Fibroblast of upper back skin (primary cell): ENCODE data around the gene TLX2.

Source experiments
- DNase-seq: peaks from one replicate; pipeline ENCODE4 v3.0.0-alpha.2; 2013

The TLX2 gene

DNA sequence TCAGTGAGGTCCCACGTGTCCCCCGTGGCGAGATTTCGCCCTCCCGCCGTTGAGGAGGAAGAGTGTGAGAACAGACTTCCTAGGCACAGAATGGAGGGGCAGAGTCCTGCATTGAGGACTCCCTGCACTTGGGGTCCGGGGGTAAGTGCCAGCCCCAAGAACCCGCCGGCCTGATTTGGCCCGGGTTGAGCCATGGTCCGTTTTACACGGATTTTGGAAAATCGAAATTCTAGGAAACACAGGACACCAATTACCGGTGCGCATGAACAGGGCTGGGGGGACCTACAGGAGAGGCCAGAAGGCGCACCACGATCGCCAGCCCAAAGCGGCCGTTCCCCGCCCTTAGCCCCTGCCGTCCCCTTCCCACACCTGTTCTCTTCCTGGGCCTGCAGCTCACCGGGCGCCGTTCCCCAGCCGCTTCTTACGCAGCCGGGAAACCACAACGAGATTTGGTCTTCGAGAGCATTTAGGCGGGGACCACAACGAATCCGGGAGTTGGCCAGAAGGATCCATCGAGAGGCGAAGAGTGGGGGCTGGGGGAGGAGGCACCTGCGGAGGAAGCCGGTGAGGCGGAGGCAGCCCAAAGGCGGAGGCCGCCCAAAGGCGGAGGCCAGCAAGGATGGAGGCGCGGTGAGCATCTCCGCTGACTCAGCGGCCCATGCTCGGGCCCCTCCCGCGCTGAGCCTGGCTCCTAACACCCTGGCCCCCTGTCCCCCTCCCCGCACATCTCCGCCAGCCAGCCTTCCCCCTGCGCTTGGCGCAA, 464 bp upstream of the TLX2 start:
- no peak for DNase-seq

DNA sequence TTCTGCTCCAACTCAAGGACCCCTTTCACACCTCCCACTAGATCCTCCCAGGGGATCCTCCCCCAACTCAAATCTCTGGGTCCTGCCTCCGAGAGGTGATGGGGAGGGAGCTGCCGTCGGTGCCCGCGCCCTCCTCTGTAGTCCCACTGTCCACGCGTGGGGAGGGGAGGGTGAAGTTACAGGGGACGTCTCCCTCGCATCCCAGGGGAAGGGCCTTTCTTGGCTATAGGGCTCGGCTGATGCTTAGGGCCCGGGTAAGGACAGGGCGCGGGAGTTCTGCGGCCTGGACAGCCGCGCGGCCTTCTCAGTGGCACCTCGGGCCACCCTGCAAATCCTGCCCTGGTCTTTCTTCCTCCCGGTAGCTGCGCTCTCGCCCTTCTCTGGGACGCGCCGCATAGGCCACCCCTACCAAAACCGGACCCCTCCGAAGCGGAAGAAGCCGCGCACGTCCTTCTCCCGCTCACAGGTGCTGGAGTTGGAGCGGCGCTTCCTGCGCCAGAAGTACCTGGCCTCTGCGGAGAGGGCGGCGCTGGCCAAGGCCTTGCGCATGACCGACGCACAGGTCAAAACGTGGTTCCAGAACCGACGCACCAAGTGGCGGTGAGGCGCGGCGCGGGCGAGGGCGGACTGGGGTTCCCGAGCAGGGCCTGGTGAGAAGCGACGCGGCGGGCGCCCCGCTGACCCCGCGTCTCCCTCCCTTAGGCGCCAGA, 1.2 kb downstream of the TLX2 start:
- no peak for DNase-seq

DNA sequence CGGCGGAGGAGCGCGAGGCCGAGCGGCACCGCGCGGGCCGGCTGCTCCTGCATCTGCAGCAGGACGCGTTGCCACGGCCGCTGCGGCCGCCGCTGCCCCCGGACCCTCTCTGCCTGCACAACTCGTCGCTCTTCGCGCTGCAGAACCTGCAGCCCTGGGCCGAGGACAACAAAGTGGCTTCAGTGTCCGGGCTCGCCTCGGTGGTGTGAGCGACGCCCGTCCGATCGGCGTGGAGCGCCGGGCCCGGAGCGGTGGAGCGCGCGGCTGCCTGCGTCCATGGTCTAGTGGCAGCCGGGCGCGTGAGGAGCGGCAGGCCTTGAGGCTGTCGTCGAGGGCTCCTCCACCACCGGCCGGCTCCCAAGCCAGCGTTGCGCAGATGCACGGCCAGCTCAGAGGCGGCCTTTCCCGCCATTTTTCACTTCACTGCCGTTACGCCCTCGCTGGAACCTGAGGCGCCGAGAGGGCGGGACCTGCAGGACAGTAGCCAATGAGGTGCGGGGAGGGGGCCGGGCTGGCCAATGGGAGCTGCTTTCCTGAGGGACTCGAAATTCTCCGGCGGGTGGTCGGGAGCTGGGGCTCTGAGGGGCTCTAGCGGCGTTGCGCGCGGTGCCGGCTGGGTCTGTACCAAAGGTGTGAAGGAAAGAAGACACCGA, 1.9 kb downstream of the TLX2 start:
- peak; percentile 49 for DNase-seq

DNA sequence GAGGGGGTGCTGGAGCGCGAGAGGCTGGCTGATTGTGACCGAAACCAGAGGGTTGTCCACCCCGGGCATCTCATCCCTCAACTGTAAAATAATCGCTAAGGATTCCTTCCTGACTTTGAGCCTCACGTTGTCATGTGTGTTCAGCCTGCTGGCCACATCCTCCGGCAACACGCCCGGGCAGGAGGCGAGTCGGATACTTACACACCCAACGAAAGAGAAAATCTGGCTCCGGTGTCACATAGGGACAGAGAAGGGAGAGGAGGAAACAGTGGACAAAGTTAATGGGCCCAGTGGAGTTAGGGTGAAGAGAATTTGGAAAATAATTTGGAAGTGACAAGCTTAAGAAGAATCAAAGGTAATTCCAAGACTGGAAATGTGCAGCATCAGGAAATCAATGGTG, 2.4 kb downstream of the TLX2 start:
- no peak for DNase-seq

DNA sequence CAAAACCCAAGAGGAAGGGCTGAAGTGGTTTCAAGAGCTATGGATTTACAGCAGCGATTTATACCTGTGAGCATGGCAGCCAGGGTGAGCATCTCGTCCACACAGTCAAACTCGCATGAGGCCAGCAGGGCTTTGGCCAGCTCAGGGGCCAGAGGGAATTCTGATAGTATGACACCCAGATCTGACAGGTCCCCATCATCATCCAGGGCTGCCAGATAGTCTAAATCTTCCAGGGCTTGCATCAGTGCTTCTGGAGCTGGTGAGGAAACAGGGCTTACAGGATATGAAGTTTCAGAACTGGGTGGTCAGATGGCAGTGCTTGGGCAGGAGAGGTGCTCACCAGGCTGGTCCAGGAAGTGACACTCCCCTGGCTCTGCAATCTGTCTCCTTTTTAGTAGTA, 8.3 kb downstream of the TLX2 start:
- DNase-seq = no peak

DNA sequence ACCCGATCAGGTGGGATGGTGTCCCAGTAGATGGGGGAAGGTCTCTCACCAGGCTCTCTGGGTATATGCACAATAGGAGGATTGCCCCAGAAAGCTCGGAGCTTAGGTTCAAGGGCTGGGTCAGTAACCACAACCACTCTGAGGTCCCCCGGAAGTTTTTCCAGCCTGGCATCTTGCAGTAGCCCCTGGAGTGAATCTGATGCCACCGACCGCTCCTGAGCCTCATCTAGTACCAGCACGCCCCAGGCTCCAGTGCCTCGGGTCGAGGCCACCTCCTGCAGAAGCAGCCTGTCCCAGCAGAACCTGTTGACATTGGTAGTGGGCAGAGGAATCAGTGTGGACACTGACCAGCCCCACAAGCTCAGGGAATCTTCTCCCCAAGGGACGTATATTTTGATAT, 9.8 kb downstream of the TLX2 start:
- DNase-seq = no peak

DNA sequence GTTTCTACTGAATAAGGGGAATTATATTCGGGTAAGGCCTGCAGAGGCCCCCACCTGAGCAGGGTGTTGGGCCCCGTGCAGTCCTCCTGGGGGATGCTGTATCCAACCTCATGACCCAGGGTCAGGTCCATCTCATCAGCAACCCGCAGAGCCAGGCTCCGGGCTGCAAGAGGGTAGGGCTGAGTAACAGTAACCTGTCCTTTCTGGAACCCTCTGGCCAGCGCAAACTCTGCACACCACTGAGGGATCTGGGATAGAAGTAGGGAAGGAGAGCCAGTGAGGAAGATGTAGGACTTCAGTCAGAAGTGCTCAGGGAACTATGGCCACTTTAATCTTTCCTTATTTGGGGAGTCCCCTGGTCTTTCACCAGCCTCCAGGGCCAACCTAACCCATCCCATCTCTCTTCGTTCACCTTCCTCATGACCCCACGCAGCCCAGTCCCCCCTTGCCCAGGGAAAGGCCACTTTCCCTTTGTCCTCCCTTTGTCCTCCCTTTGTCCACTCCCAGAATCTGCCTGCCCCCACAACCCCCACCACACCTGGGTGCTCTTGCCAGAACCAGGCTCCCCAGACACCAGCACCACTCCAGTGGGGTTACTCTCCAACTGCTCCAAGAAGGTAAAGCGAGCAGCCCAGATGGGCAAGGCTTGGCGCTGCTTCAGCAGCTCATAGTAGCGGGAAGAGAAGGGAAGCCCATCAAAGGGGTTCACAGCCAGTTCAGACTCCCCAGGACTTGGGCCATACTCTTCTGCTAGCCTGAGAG, 10.9 kb downstream of the TLX2 start:
- DNase-seq = no peak

DNA sequence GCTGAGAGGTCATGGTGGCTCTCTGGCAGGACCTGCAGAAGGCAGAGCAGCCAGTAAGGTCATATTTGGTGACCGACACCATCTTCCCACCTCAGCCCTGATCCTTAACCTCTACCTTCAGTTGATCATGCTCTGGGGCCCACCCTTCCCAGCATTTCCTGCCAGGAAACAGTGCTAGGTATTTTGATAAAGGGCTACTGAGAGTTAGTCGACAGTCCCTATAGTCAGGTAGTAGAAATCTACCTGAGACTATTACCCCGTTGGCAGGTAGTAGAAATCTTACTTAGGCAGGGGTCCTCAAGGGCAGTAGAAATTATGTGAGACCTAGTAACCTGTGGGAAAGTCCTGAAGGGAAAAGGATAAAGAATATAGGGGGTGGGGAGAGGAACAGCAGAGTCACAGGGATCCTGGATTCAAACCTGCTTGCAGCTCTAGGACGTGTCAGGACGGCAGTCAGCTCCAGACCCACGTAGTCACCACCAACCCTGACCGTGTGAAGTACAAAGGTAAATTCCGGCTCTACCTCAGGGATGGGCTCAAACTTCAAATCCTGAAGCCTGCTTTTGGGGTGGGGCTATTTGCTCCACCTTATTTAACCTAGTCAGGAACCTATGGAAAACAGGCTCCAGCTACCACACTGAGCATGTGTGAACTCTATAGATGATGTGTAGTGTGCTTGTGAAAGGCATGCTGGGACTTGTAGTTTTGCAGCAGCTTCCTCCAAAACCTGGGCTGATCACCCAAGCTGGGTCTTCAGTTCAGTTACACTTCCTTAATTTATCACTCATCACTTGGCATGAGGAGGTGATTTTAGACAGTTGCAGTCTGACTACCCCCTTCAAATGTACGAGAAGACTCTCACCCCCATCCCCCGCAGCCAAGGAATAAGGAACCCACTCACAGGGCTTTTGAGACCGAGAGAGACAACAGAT, 11.7 kb downstream of the TLX2 start, which contains the start of gene DQX1:
DQX1 (minus strand) TSS at position 515 of the 932 bp plus-strand sequence; CDS start at position 13, 502 bp downstream.
- DNase-seq = no peak

DNA sequence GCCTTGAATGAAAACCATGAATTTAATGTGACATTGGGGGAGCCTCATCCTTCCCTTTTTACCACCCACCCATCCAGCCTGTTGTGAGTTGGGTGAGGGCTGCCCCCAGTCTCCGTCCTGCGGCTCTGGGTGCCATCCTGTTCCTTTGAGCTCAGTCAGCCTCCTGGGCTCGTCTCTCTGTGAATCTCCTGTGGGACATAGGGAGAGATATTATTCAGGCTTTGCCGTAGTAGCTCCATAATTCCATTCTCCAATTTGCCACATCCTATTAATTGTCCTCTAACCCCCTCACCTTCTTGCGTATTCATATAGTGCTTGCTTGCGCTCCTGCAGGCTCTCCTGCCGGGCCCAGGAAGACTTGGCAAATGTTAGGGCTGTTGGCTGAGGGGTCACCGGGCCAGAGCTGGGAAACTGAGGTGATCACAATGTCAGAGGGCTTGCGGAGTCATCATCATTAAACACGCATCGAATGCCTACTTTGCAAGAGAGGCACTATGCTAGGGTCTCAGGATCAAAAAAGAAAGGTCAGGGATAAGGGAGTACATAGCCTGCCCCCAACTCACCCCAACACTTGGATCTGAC, 12.5 kb downstream of the TLX2 start:
- DNase-seq = no peak

DNA sequence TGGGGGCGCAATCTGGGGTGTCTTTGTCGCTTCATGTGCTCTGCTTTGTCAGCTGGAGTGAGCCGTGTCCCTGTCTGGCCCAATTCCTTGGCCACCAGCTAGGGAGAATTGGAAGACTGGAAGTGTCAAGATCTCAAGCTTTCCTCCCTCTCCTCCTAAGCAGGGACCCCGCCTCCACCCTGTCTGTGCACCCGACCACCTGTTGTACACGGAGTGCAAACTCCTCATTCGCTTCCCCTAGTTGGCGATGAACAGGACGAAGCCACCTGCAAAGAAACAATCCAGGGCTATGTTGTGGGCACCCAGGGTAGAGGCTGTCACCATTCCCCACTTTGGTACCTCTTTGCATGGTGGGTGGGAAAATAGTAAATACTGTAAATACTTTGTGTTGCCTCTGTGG, 13.5 kb downstream of the TLX2 start:
- no peak for DNase-seq

DNA sequence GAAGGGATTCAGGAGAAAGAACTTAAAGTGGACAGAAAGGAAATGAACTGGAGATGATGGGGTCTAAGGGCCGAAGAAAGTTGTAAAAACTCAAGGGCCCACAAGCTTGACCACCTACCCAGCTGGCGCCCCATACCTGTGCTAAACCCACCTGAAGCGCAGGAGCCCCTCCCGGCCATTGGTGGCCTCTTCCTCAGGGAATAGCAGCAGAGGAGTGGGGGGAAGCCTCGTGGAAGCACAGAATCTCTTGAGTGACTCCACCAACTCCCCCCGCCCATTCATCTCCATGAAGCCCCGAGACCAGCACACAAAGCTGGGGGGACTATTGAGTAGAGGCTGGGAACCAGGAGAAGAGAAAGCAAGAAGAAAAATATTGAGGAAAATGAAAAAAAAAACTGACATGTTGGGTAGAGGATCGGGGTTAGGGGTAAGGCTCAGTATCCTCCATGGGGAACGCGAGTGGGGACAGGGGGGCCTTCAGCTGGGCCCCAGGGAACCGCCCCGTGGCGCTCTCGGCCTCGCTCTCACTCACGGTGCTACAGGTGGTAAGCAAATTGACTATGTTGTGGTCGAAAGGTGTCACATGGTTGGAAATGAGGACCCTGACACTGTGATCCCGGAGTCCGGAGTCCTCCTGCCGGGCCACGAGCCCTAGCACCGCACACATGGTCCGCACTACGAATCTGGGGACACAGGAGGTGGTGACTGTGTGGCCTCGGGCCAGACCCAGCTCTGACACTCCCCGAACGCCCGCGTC, 14.5 kb downstream of the TLX2 start:
- no peak for DNase-seq

DNA sequence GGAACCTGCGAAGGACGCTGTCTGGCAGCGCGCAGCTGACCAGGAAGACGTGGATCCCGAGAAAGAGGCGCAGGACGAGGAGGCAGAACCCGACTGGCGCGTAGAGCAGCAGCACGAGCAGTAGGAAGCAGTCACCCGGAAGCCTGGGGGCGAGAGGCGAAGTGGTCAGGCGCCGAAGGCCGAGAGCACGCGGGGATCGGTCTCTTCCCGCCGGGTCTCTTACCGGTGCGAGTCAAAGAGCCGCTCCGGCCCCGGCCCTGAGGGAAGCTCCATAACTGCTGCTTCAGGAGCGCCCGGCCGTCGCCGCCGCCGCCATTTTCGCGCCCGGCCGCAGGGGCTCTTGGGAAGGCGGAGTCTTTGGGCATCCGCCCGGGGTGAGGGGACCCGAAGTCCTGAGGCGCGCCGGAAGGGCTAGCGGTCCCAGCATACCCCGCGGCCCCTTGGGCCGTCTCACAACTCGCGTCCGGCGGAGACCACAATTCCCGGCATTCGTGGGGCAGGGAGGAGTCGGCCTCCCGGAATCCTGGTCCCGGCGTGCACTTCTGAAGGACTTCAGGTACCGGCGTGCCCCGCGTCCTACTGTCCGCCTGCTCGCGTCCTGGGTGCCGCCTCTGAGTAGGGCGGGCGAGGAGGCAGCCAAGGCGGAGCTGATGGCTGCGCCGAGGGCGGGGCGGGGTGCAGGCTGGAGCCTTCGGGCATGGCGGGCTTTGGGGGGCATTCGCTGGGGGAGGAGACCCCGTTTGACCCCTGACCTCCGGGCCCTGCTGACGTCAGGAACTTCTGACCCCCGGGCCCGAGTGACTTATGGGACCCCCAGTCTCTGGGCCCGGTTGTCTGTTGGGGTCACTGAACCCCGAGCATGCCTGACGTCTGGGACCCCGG, 15.3 kb downstream of the TLX2 start, which contains the start of the genes AUP1 and HTRA2:
AUP1 (minus strand) TSS at position 350 of the 882 bp plus-strand sequence; CDS start at position 273, 77 bp downstream.
HTRA2 (plus strand) TSS at position 577 of the 882 bp plus-strand sequence; CDS start at position 651, 74 bp downstream.
- DNase-seq = peak; percentile 99

DNA sequence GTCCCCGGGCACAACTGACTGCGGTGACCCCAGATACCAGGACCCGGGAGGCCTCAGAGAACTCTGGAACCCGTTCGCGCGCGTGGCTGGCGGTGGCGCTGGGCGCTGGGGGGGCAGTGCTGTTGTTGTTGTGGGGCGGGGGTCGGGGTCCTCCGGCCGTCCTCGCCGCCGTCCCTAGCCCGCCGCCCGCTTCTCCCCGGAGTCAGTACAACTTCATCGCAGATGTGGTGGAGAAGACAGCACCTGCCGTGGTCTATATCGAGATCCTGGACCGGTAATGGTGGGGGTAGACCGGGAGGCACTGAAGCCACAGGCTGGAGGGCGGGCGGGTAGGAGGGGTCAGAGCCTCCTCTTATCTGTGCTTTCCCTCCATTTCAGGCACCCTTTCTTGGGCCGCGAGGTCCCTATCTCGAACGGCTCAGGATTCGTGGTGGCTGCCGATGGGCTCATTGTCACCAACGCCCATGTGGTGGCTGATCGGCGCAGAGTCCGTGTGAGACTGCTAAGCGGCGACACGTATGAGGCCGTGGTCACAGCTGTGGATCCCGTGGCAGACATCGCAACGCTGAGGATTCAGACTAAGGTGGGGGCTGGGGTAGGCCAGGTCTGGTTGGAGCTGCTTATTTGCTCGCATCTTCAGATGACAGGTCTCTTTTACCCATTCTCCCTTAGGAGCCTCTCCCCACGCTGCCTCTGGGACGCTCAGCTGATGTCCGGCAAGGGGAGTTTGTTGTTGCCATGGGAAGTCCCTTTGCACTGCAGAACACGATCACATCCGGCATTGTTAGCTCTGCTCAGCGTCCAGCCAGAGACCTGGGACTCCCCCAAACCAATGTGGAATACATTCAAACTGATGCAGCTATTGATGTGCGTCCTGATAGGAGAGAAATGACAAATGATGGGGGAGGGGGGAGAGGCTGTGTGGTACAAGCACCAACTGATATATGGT, 16.3 kb downstream of the TLX2 start:
- no peak for DNase-seq

DNA sequence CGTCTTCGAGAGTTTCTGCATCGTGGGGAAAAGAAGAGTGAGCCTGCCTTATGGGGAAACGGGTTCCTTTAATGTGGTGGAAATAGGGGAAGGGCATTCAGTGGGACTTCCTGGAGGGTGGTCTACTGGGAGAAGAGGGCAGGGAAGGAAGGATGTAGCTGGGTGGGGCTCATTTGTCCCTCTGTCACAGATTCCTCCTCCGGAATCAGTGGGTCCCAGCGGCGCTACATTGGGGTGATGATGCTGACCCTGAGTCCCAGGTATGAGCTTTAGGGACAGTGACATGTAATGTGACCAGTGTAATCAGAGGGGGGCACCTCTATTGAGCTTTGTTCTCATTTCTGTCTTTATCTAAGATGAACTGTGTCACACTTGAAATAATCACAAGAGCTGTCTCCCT, 17.4 kb downstream of the TLX2 start:
- no peak for DNase-seq

DNA sequence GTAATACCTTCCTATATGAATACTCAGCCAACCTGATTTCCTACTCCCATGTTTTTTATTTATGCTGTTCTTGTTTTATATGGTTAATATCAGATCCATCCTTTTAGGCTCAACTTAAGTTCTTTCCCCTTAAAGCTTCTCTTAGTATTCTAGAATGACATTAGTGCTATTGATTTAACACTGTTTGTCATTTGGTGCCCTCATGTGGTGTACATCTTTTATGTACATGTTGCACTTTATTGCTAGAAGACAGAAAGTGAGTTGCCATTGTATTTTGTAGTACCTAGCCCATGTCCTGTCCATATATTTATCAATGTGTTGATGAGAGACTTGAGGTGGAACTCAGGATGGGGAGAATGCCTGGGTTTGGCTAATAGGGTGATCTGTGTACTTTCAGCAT, 18.0 kb downstream of the TLX2 start:
- peak; percentile 52 for DNase-seq

DNA sequence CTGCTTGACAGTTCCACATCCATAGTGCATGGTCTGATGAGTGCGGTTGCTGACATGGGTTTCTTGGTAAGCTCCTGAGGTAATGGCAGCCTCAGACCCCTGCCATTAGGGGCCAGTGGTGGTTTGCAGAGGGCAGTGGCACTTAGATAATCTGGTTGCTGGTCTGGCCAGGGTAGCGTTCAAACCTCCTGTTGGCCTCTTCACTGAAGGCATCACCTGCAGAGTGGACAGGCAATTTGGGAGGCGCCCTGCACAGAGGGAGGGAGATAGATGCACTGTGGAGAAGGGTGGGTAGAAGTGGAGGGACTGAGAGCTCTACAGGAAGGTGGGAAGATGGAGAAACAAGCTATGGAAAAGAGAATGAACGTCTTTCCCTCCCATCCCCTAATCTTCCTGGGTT, 19.2 kb downstream of the TLX2 start:
- DNase-seq = no peak

DNA sequence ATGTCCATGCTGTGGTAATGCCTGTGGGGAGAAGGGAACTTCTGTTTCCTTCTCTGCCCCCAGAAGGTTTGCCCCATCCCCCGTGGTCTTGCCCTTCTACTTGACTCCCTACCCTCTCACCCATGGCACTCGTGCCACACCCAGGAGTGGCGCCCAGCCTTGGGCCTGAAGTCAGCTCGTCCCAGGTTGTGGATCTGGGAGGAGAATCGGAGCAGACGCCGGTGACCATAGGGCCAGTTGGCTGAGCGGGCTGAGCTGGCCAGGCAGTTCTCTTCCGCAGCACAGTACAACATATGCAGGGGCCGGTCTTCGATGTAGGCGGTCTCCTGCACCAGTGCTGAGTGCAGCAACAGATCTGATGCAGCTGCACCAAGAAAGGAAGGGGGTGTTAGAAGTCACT, 20.2 kb downstream of the TLX2 start:
- no peak for DNase-seq

DNA sequence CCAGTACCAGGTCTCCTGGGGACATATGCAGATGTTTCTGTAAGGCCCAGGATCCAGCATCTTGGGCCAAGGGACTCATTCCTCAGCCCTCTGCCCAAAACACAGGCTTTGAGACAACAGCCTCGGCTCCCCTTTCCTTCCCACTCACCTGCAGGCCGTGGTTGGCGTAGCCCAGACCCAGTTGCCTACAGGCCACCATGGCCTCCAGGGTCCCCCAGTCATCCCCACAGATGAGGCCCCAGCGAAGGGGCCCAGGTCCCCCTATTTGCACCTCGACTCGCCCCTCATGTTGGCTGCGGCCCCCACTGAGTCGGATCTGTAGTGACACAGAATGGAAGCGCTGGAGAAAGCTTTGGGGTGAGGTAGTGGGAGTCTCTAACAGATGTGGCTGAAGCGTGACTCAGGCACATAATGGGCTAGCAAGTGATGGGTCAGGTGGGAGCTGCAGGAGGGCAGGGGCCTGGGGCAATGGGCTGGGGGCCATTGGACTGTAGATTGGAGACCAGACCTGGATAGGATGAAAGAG, 21.3 kb downstream of the TLX2 start:
- DNase-seq = no peak
